ENCODE results near the gene SLC5A6. TPM values are rescaled to one million over a fixed set of nuclear protein-coding genes. Genes with fewer than 3 reads are reported as not detected.
"Not testable (repeated sequence)": the region's sequence is repeated elsewhere in the genome, so short reads cannot be mapped to it uniquely, and the experiment has no call there.

SLC5A6 gene
- polyA plus RNA-seq, 3 donors, result 32.9 to 37.4 (median 36.7) TPM

- no peak for DNase-seq (ENCODE audit: low read depth in 3 of 3, low spot score in 2 of 3)
Measured at GRCh38 chr2:27177441-27178351, 34.4 kb downstream of the SLC5A6 start.

GRCh38 chr2:27175781-27176180 lies 36.3 kb downstream of the SLC5A6 start:
- not testable (repeated sequence) for DNase-seq (ENCODE audit: low read depth in 3 of 3, low spot score in 2 of 3)

GRCh38 chr2:27175330-27175729 lies 36.7 kb downstream of the SLC5A6 start:
- no peak for DNase-seq (ENCODE audit: low read depth in 3 of 3, low spot score in 2 of 3)

- no peak for DNase-seq (ENCODE audit: low read depth in 3 of 3, low spot score in 2 of 3)
Measured at GRCh38 chr2:27174638-27175037, 37.4 kb downstream of the SLC5A6 start.

GRCh38 chr2:27171351-27171848 lies 40.7 kb downstream of the SLC5A6 start:
- DNase-seq (ENCODE audit: low read depth in 3 of 3, low spot score in 2 of 3), result no peak

GRCh38 chr2:27170581-27171337 lies 41.3 kb downstream of the SLC5A6 start:
- DNase-seq (ENCODE audit: low read depth in 3 of 3, low spot score in 2 of 3), result no peak

- no peak for DNase-seq (ENCODE audit: low read depth in 3 of 3, low spot score in 2 of 3)
Measured at GRCh38 chr2:27164960-27165763, 46.9 kb downstream of the SLC5A6 start.

GRCh38 chr2:27162151-27163121 lies 49.6 kb downstream of the SLC5A6 start:
- no peak for DNase-seq (ENCODE audit: low read depth in 3 of 3, low spot score in 2 of 3)

GRCh38 chr2:27160191-27160590 lies 51.9 kb downstream of the SLC5A6 start:
- DNase-seq (ENCODE audit: low read depth in 3 of 3, low spot score in 2 of 3), result no peak

GRCh38 chr2:27159271-27159670 lies 52.8 kb downstream of the SLC5A6 start:
- DNase-seq (ENCODE audit: low read depth in 3 of 3, low spot score in 2 of 3), result no peak

- DNase-seq (ENCODE audit: low read depth in 3 of 3, low spot score in 2 of 3), result no peak
Measured at GRCh38 chr2:27158468-27158867, 53.6 kb downstream of the SLC5A6 start.

- no peak for DNase-seq (ENCODE audit: low read depth in 3 of 3, low spot score in 2 of 3)
Measured at GRCh38 chr2:27155069-27155520, 57.0 kb downstream of the SLC5A6 start.

GRCh38 chr2:27154488-27154887 lies 57.6 kb downstream of the SLC5A6 start:
- DNase-seq (ENCODE audit: low read depth in 3 of 3, low spot score in 2 of 3), result peak in 1 of 3 donors; percentile 30

GRCh38 chr2:27152796-27153464 lies 59.1 kb downstream of the SLC5A6 start:
- DNase-seq (ENCODE audit: low read depth in 3 of 3, low spot score in 2 of 3), result no peak

- DNase-seq (ENCODE audit: low read depth in 3 of 3, low spot score in 2 of 3), result no peak
Measured at GRCh38 chr2:27152102-27152795, 59.8 kb downstream of the SLC5A6 start.

- DNase-seq (ENCODE audit: low read depth in 3 of 3, low spot score in 2 of 3), result no peak
Measured at GRCh38 chr2:27150639-27151230, 61.3 kb downstream of the SLC5A6 start.

Measured in right renal cortex interstitium (tissue), 3 donors.